Mucosa of descending colon (tissue), 3 donors: ENCODE results near the gene CCR5AS.
A peak's percentile ranks its signal among the peaks of the same experiment; 100 is the strongest.

Source experiments
- ATAC-seq: fragments of 200-7000 bp; cut with Tn5 transposase; one replicate; pipeline ENCODE4 v1.9.1; 2020; ENCODE audit warnings: mild to moderate bottlenecking, moderate library complexity
- DNase-seq, 3 donors: peaks; one replicate each; pipeline ENCODE4 v3.0.0-alpha.2; 2020
- H3K36me3 ChIP-seq: fragments of 200-600 bp; one replicate; pipeline ENCODE4 v1.8.0; 2021; ENCODE audit warnings: low read depth, mild to moderate bottlenecking
- H3K4me1 ChIP-seq: fragments of 200-600 bp; one replicate; pipeline ENCODE4 v1.8.0; 2021; ENCODE audit warnings: low read depth, mild to moderate bottlenecking
- H3K4me3 ChIP-seq: fragments of 200-600 bp; one replicate; pipeline ENCODE4 v1.8.0; 2021; ENCODE audit warnings: mild to moderate bottlenecking
- H3K9me3 ChIP-seq: fragments of 200-600 bp; one replicate; pipeline ENCODE4 v1.8.0; 2021; ENCODE audit warnings: mild to moderate bottlenecking
- CTCF ChIP-seq: fragments of 200-600 bp; IDR thresholded peaks from one replicate; pipeline ENCODE4 v1.8.0; 2022; ENCODE audit warnings: antibody characterized with exemption, mild to moderate bottlenecking
- intact Hi-C, 2 donors: fragments of 100-400 bp; cut with DNase I in 1 of 2; cut with micrococcal nuclease in 1 of 2; formaldehyde crosslinking; loops; one replicate each; pipeline versions ENCODE4 v1.11.0 to v1.11.1; 2022; cut with DNase I, micrococcal nuclease
- donor health status: DM: no; HTN: no; CAD: no; lungs with moderate emphysema.
- donor health status: DM: no; HTN: no; CAD: no.
- donor health status: DM: no; HTN: yes; CAD: no.

The CCR5AS gene

GRCh38 chr3:46375814-46376213, 31.1 kb downstream of the CCR5AS start:
- DNase-seq (no peak), ATAC-seq (no peak)
- TF ChIP-seq CTCF: no peak
- H3K4me1 ChIP-seq: no peaks in the 10 kb centered on the region
- H3K9me3 ChIP-seq: no peaks in the 10 kb centered on the region
- no peak overlapping the region for H3K4me3 ChIP-seq
- intact Hi-C loops: loop anchor here in 1 of 2 donors (10.0 kb wide), 1 partner anchor 441 kb away; no protein-coding TSS in a partner anchor
- no peaks in the 10 kb centered on the region for H3K36me3 ChIP-seq

- DNase-seq (no peak), ATAC-seq (no peak)
- intact Hi-C loops: loop anchor here in 1 of 2 donors (10.0 kb wide), 1 partner anchor 440 kb away; no protein-coding TSS in a partner anchor
- Histone ChIP-seq H3K4me3 (no peak overlapping the region), H3K9me3 (no peaks in the 10 kb centered on the region), H3K36me3 (no peaks in the 10 kb centered on the region), H3K4me1 (no peaks in the 10 kb centered on the region)
- TF ChIP-seq CTCF: no peak
Measured at GRCh38 chr3:46375218-46375617, 31.6 kb downstream of the CCR5AS start.

- no peaks in the 10 kb centered on the region for H3K36me3 ChIP-seq
- no peak for TF ChIP-seq CTCF
- DNase-seq (no peak), ATAC-seq (no peak)
- intact Hi-C loops: loop anchor here in 1 of 2 donors (10.0 kb wide), 1 partner anchor 440 kb away; no protein-coding TSS in a partner anchor
- no peaks in the 10 kb centered on the region for H3K4me1 ChIP-seq
- H3K4me3 ChIP-seq: no peak overlapping the region
- H3K9me3 ChIP-seq: no peaks in the 10 kb centered on the region
Measured at GRCh38 chr3:46374755-46375154, 32.1 kb downstream of the CCR5AS start.

GRCh38 chr3:46372492-46373359, 34.1 kb downstream of the CCR5AS start:
- Histone ChIP-seq H3K36me3 (no peaks in the 10 kb centered on the region), H3K9me3 (no peaks in the 10 kb centered on the region), H3K4me1 (no peaks in the 10 kb centered on the region), H3K4me3 (no peak overlapping the region)
- peak; percentile 39 for ATAC-seq
- intact Hi-C loops: loop anchor here in 1 of 2 donors (10.0 kb wide), 1 partner anchor 438 kb away; no protein-coding TSS in a partner anchor
- no peak for TF ChIP-seq CTCF
- DNase-seq: no peak

GRCh38 chr3:46371519-46372340, 35.1 kb downstream of the CCR5AS start:
- DNase-seq: no peak
- no peaks in the 10 kb centered on the region for H3K36me3 ChIP-seq
- intact Hi-C loops: loop anchor here in 1 of 2 donors (10.0 kb wide), 1 partner anchor 437 kb away; no protein-coding TSS in a partner anchor
- H3K9me3 ChIP-seq: no peaks in the 10 kb centered on the region
- no peak for TF ChIP-seq CTCF
- H3K4me3 ChIP-seq: no peak overlapping the region
- H3K4me1 ChIP-seq: no peaks in the 10 kb centered on the region
- ATAC-seq: no peak
